ENCODE results near the gene PPP1R1C. TPM values are rescaled to one million over a fixed set of nuclear protein-coding genes. Genes with fewer than 3 reads are reported as not detected.
"Not testable (repeated sequence)": the region's sequence is repeated elsewhere in the genome, so short reads cannot be mapped to it uniquely, and the experiment has no call there.

PPP1R1C gene
- polyA plus RNA-seq, 1 donor from 2014 or later, result not detected

GRCh38 chr2:182023235-182023634 lies 37.6 kb downstream of the PPP1R1C start:
- H3K27me3 ChIP-seq (ENCODE audit: insufficient read depth, low read depth, low read length), result no peaks in the 10 kb centered on the region
- H3K27ac ChIP-seq (ENCODE audit: low read length), result no peak overlapping the region
- H3K9ac ChIP-seq (ENCODE audit: low read length), result no peak overlapping the region
- TF ChIP-seq CTCF (IDR thresholded peaks at IDR 0.05; ENCODE audit: poor library complexity, severe bottlenecking), result no peak
- TF ChIP-seq, protein P1, sequence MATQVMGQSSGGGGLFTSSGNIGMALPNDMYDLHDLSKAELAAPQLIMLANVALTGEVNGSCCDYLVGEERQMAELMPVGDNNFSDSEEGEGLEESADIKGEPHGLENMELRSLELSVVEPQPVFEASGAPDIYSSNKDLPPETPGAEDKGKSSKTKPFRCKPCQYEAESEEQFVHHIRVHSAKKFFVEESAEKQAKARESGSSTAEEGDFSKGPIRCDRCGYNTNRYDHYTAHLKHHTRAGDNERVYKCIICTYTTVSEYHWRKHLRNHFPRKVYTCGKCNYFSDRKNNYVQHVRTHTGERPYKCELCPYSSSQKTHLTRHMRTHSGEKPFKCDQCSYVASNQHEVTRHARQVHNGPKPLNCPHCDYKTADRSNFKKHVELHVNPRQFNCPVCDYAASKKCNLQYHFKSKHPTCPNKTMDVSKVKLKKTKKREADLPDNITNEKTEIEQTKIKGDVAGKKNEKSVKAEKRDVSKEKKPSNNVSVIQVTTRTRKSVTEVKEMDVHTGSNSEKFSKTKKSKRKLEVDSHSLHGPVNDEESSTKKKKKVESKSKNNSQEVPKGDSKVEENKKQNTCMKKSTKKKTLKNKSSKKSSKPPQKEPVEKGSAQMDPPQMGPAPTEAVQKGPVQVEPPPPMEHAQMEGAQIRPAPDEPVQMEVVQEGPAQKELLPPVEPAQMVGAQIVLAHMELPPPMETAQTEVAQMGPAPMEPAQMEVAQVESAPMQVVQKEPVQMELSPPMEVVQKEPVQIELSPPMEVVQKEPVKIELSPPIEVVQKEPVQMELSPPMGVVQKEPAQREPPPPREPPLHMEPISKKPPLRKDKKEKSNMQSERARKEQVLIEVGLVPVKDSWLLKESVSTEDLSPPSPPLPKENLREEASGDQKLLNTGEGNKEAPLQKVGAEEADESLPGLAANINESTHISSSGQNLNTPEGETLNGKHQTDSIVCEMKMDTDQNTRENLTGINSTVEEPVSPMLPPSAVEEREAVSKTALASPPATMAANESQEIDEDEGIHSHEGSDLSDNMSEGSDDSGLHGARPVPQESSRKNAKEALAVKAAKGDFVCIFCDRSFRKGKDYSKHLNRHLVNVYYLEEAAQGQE (IDR thresholded peaks at IDR 0.05; ENCODE audit: borderline replicate concordance), result no peak
- TF ChIP-seq EZH2 (IDR thresholded peaks at IDR 0.05; ENCODE audit: borderline replicate concordance, insufficient read depth, low read length, poor library complexity, severe bottlenecking), result no peak
- TF ChIP-seq RAD21 (conservative IDR thresholded peaks at IDR 0.05), result no peak
- no peak for TF ChIP-seq MXI1 (conservative IDR thresholded peaks at IDR 0.05; ENCODE audit: poor library complexity, severe bottlenecking)
- TF ChIP-seq EP300 (conservative IDR thresholded peaks at IDR 0.05; ENCODE audit: poor library complexity, severe bottlenecking), result no peak
- TF ChIP-seq TAF1 (IDR thresholded peaks at IDR 0.05; ENCODE audit: low read depth), result no peak
- TF ChIP-seq SMC3 (conservative IDR thresholded peaks at IDR 0.05; ENCODE audit: poor library complexity), result no peak
- no peak for TF ChIP-seq POLR2AphosphoS5 (IDR thresholded peaks at IDR 0.05)
- H3K4me2 ChIP-seq (ENCODE audit: low read length), result no peak overlapping the region
- H3K4me3 ChIP-seq (ENCODE audit: low read length), result no peak overlapping the region
- H4K20me1 ChIP-seq (ENCODE audit: insufficient read depth), result no peaks in the 10 kb centered on the region
- H2AFZ ChIP-seq (ENCODE audit: low read depth, low read length), result no peak overlapping the region
- no peaks in the 10 kb centered on the region for H3K36me3 ChIP-seq (ENCODE audit: insufficient read depth, low read length)
- H3K79me2 ChIP-seq (replicated peaks; ENCODE audit: insufficient read depth, low read length), result no peaks in the 10 kb centered on the region
- no peaks in the 10 kb centered on the region for H3K9me2 ChIP-seq (ENCODE audit: insufficient read depth, low read length)
- no peaks in the 10 kb centered on the region for H3K9me3 ChIP-seq (ENCODE audit: low read length)
- no peaks in the 10 kb centered on the region for H3F3A ChIP-seq (ENCODE audit: insufficient read depth, low read length, poor library complexity, severe bottlenecking)

DNA sequence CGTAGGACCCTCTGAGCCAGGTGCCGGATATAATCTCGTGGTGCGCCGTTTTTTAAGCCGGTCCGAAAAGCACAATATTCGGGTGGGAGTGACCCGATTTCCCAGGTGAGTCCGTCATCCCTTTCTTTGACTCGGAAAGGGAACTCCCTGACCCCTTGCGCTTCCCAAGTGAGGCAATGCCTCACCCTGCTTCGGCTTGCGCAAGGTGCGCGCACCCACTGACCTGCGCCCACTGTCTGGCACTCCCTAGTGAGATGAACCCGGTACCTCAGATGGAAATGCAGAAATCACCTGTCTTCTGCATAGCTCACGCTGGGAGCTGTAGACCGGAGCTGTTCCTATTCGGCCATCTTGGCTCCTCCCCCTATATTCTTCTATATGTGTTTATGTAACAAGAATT lies 45.2 kb downstream of the PPP1R1C start:
- H3K4me3 ChIP-seq (ENCODE audit: low read length); H3F3A ChIP-seq (ENCODE audit: insufficient read depth, low read length, poor library complexity, severe bottlenecking); H2AFZ ChIP-seq (ENCODE audit: low read depth, low read length); H3K79me2 ChIP-seq (replicated peaks; ENCODE audit: insufficient read depth, low read length); H3K27me3 ChIP-seq (ENCODE audit: insufficient read depth, low read depth, low read length); H3K9me3 ChIP-seq (ENCODE audit: low read length); H4K20me1 ChIP-seq (ENCODE audit: insufficient read depth); H3K36me3 ChIP-seq (ENCODE audit: insufficient read depth, low read length); H3K27ac ChIP-seq (ENCODE audit: low read length); H3K9ac ChIP-seq (ENCODE audit: low read length); H3K4me2 ChIP-seq (ENCODE audit: low read length); H3K9me2 ChIP-seq (ENCODE audit: insufficient read depth, low read length): not testable (repeated sequence)

- no peaks in the 10 kb centered on the region for H3F3A ChIP-seq (ENCODE audit: insufficient read depth, low read length, poor library complexity, severe bottlenecking)
- no peak for TF ChIP-seq MXI1 (conservative IDR thresholded peaks at IDR 0.05; ENCODE audit: poor library complexity, severe bottlenecking)
- no peak for TF ChIP-seq POLR2AphosphoS5 (IDR thresholded peaks at IDR 0.05)
- TF ChIP-seq, protein P1 (IDR thresholded peaks at IDR 0.05; ENCODE audit: borderline replicate concordance), result no peak
- H3K79me2 ChIP-seq (replicated peaks; ENCODE audit: insufficient read depth, low read length), result no peaks in the 10 kb centered on the region
- H3K4me2 ChIP-seq (ENCODE audit: low read length), result no peak overlapping the region
- H3K9me3 ChIP-seq (ENCODE audit: low read length), result no peaks in the 10 kb centered on the region
- no peak overlapping the region for H3K9ac ChIP-seq (ENCODE audit: low read length)
- H4K20me1 ChIP-seq (ENCODE audit: insufficient read depth), result no peaks in the 10 kb centered on the region
- no peaks in the 10 kb centered on the region for H3K9me2 ChIP-seq (ENCODE audit: insufficient read depth, low read length)
- no peak overlapping the region for H3K27ac ChIP-seq (ENCODE audit: low read length)
- no peak overlapping the region for H2AFZ ChIP-seq (ENCODE audit: low read depth, low read length)
- no peaks in the 10 kb centered on the region for H3K27me3 ChIP-seq (ENCODE audit: insufficient read depth, low read depth, low read length)
- no peaks in the 10 kb centered on the region for H3K36me3 ChIP-seq (ENCODE audit: insufficient read depth, low read length)
- no peak overlapping the region for H3K4me3 ChIP-seq (ENCODE audit: low read length)
These were observed 46.3 kb downstream of the PPP1R1C start for GRCh38 chr2:182031956-182032355.

Data from neural cell (in vitro differentiated cells).